Activated CD4-positive, alpha-beta memory T cell treated with anti-CD3 and anti-CD28 coated beads for 36 hours (primary cell): Measurements from ENCODE around the gene CRYBA4. TPM values are rescaled to one million over a fixed set of nuclear protein-coding genes. Genes with fewer than 3 reads are reported as not detected.

Experiments used
- CTCF ChIA-PET: fragments of 350-600 bp; sonication (Branson Sonifier 250); formaldehyde crosslinking; loops from one replicate; lab custom pipeline; 2021; ENCODE audit warnings: antibody characterized with exemption, inconsistent platforms; lab: Charles Lee
- POLR2A ChIA-PET: fragments of 350-600 bp; sonication (Branson Sonifier 250); formaldehyde crosslinking; loops from one replicate; lab custom pipeline; 2021; ENCODE audit warnings: antibody characterized with exemption; lab: Charles Lee
- DNase-seq: peaks from one replicate; pipeline ENCODE4 v3.0.0-alpha.2; 2020
- H3K27ac Mint-ChIP-seq: one replicate; pipeline ENCODE4 v1.8.0; 2021; ENCODE audit warnings: mixed read lengths
- H3K27me3 Mint-ChIP-seq: one replicate; pipeline ENCODE4 v1.8.0; 2021; ENCODE audit warnings: mixed read lengths
- H3K36me3 Mint-ChIP-seq: one replicate; pipeline ENCODE4 v1.8.0; 2021; ENCODE audit warnings: mixed read lengths
- H3K4me1 Mint-ChIP-seq: one replicate; pipeline ENCODE4 v1.8.0; 2021; ENCODE audit warnings: low read depth, mixed read lengths
- H3K4me3 Mint-ChIP-seq: one replicate; pipeline ENCODE4 v1.8.0; 2021; ENCODE audit warnings: mild to moderate bottlenecking, mixed read lengths
- H3K9me3 Mint-ChIP-seq: one replicate; pipeline ENCODE4 v1.8.0; 2021; ENCODE audit warnings: mixed read lengths
- intact Hi-C: fragments of 100-400 bp; cut with micrococcal nuclease; formaldehyde crosslinking; loops from one replicate; pipeline ENCODE4 v1.15.1; 2023
- total RNA-seq, 2 experiments: library from RNA; stranded (reverse); gene quantifications; one replicate each; pipeline ENCODE4 v1.2.3, GENCODE V29; 2021

CRYBA4 gene
- total RNA-seq, 2 experiments from 2014 or later: 0.36 TPM; not detected in 1

- CTCF ChIA-PET: interaction anchor here (0.6 to 1.3 kb wide), 5 partner anchors 15 to 180 kb away, joined by 3 to 4 read pairs (median 3); no protein-coding TSS in a partner anchor
- intact Hi-C loops: loop anchor here (1.0 kb wide), 1 partner anchor 8 kb away; no protein-coding TSS in a partner anchor
- POLR2A ChIA-PET: interaction anchor here (0.6 kb wide), 1 partner anchor 26 kb away, joined by 5 read pairs; no protein-coding TSS in a partner anchor
Measured at GRCh38 chr22:26656891-26657851, 35.4 kb downstream of the CRYBA4 start, which contains the start of gene MIAT. TSS of gene MIAT (plus strand) at chr22:26657588.

GRCh38 chr22:26658161-26658560, 36.4 kb downstream of the CRYBA4 start:
- POLR2A ChIA-PET: no interaction called here
- Mint-ChIP-seq H3K36me3 (peaks cover 1% of the 10 kb centered on the region), H3K27me3 (no peaks in the 10 kb centered on the region), H3K4me1 (peaks cover 28% of the 10 kb centered on the region), H3K4me3 (peak overlapping the region; percentile 95), H3K9me3 (no peaks in the 10 kb centered on the region), H3K27ac (peak overlapping the region; percentile 88)
- CTCF ChIA-PET: no interaction called here
- DNase-seq: no peak
- intact Hi-C loops: loop anchor here (2.0 kb wide), 1 partner anchor 175 kb away; the partner anchor contains the start of genes HPS4 and SRRD

More at GRCh38 chr22:26656891-26657851, 35.4 kb downstream of the CRYBA4 start, which contains the start of gene MIAT:
- peak within 1 kb of the TSS; percentile 88 for H3K27ac Mint-ChIP-seq
- peaks cover 25% of the 10 kb centered on the region for H3K4me1 Mint-ChIP-seq
- H3K4me3 Mint-ChIP-seq: peak within 1 kb of the TSS; percentile 95
- DNase-seq: peak; percentile 87
- no peaks in the 10 kb centered on the region for H3K27me3 Mint-ChIP-seq
- peaks cover 1% of the 10 kb centered on the region for H3K36me3 Mint-ChIP-seq
- no peaks in the 10 kb centered on the region for H3K9me3 Mint-ChIP-seq

- H3K4me1 Mint-ChIP-seq: peaks cover 34% of the 10 kb centered on the region
- H3K4me3 Mint-ChIP-seq: peak overlapping the region; percentile 95
- intact Hi-C loops: loop anchor here (1.0 to 2.0 kb wide), 2 partner anchors 12 to 176 kb away; partner anchors contain the start of genes HPS4 and SRRD
- ChIA-PET POLR2A (no interaction called here), CTCF (no interaction called here)
- peak; percentile 94 for DNase-seq
- H3K27me3 Mint-ChIP-seq: no peaks in the 10 kb centered on the region
- peaks cover 7% of the 10 kb centered on the region for H3K36me3 Mint-ChIP-seq
- no peaks in the 10 kb centered on the region for H3K9me3 Mint-ChIP-seq
- peak overlapping the region; percentile 88 for H3K27ac Mint-ChIP-seq
Measured at GRCh38 chr22:26658671-26659478, 37.1 kb downstream of the CRYBA4 start.

GRCh38 chr22:26660356-26660755, 38.6 kb downstream of the CRYBA4 start:
- no peak overlapping the region for H3K4me3 Mint-ChIP-seq

GRCh38 chr22:26660961-26661578, 39.3 kb downstream of the CRYBA4 start:
- POLR2A ChIA-PET: interaction anchor here (1.0 to 1.5 kb wide), 2 partner anchors 10 to 177 kb away, joined by 3 to 4 read pairs; partner anchors contain the start of genes HPS4 and SRRD
- intact Hi-C loops: no loop called here
- DNase-seq: no peak
- Mint-ChIP-seq H3K27ac (no peak overlapping the region), H3K36me3 (peaks cover 15% of the 10 kb centered on the region), H3K27me3 (no peaks in the 10 kb centered on the region), H3K4me1 (peaks cover 54% of the 10 kb centered on the region), H3K4me3 (no peak overlapping the region), H3K9me3 (no peaks in the 10 kb centered on the region)
- CTCF ChIA-PET: interaction anchor here (2.2 to 2.9 kb wide), 2 partner anchors 11 to 158 kb away, joined by 7 to 9 read pairs; no protein-coding TSS in a partner anchor

More at GRCh38 chr22:26660356-26660755, 38.6 kb downstream of the CRYBA4 start:
- CTCF ChIA-PET: interaction anchor here (2.9 kb wide), 1 partner anchor 10 kb away, joined by 9 read pairs; no protein-coding TSS in a partner anchor
- intact Hi-C loops: no loop called here
- no peaks in the 10 kb centered on the region for H3K27me3 Mint-ChIP-seq
- no peak overlapping the region for H3K27ac Mint-ChIP-seq
- POLR2A ChIA-PET: interaction anchor here (1.0 to 1.5 kb wide), 2 partner anchors 11 to 177 kb away, joined by 3 to 4 read pairs; partner anchors contain the start of genes HPS4 and SRRD
- peaks cover 13% of the 10 kb centered on the region for H3K36me3 Mint-ChIP-seq
- peaks cover 47% of the 10 kb centered on the region for H3K4me1 Mint-ChIP-seq
- no peaks in the 10 kb centered on the region for H3K9me3 Mint-ChIP-seq
- no peak for DNase-seq

- DNase-seq: no peak
- intact Hi-C loops: no loop called here
- no peak overlapping the region for H3K27ac Mint-ChIP-seq
- ChIA-PET POLR2A (no interaction called here), CTCF (interaction anchor here (0.7 to 4.6 kb wide), 6 partner anchors 9 to 159 kb away, joined by 3 to 28 read pairs (median 5); partner anchors contain the start of gene TFIP11)
- peaks cover 16% of the 10 kb centered on the region for H3K36me3 Mint-ChIP-seq
- peaks cover 63% of the 10 kb centered on the region for H3K4me1 Mint-ChIP-seq
- H3K9me3 Mint-ChIP-seq: no peaks in the 10 kb centered on the region
- no peaks in the 10 kb centered on the region for H3K27me3 Mint-ChIP-seq
- H3K4me3 Mint-ChIP-seq: no peak overlapping the region
Measured at GRCh38 chr22:26662160-26662559, 40.4 kb downstream of the CRYBA4 start.

- intact Hi-C loops: no loop called here
- POLR2A ChIA-PET: interaction anchor here (0.5 to 2.1 kb wide), 2 partner anchors 180 to 242 kb away, joined by 3 to 9 read pairs; partner anchors contain the start of genes HPS4 and SRRD
- Mint-ChIP-seq H3K9me3 (no peaks in the 10 kb centered on the region), H3K4me3 (no peak overlapping the region), H3K36me3 (peaks cover 21% of the 10 kb centered on the region), H3K27me3 (no peaks in the 10 kb centered on the region), H3K4me1 (peaks cover 60% of the 10 kb centered on the region), H3K27ac (peak overlapping the region; percentile 51)
- no peak for DNase-seq
- CTCF ChIA-PET: interaction anchor here (1.1 to 4.6 kb wide), 4 partner anchors 10 to 162 kb away, joined by 3 to 46 read pairs (median 18); no protein-coding TSS in a partner anchor
Measured at GRCh38 chr22:26663374-26663923, 41.7 kb downstream of the CRYBA4 start.

- no peaks in the 10 kb centered on the region for H3K27me3 Mint-ChIP-seq
- DNase-seq: no peak
- H3K27ac Mint-ChIP-seq: peak overlapping the region; percentile 92
- intact Hi-C loops: loop anchor here (1.0 kb wide), 2 partner anchors 8 to 9 kb away; partner anchors contain the start of gene MIAT
- no peaks in the 10 kb centered on the region for H3K9me3 Mint-ChIP-seq
- peaks cover 62% of the 10 kb centered on the region for H3K4me1 Mint-ChIP-seq
- peaks cover 20% of the 10 kb centered on the region for H3K36me3 Mint-ChIP-seq
- H3K4me3 Mint-ChIP-seq: peak overlapping the region; percentile 43
- ChIA-PET POLR2A (interaction anchor here (1.1 to 2.1 kb wide), 3 partner anchors 9 to 182 kb away, joined by 3 to 9 read pairs (median 3); partner anchors contain the start of genes HPS4 and SRRD), CTCF (interaction anchor here (0.6 to 4.6 kb wide), 22 partner anchors 8 to 268 kb away, joined by 3 to 46 read pairs (median 5); partner anchors contain the start of genes HPS4, SRRD, TFIP11 and TPST2)
Measured at GRCh38 chr22:26665813-26666231, 44.1 kb downstream of the CRYBA4 start.

- Mint-ChIP-seq H3K4me3 (no peak overlapping the region), H3K9me3 (no peaks in the 10 kb centered on the region), H3K4me1 (peaks cover 66% of the 10 kb centered on the region), H3K27ac (no peak overlapping the region), H3K27me3 (no peaks in the 10 kb centered on the region), H3K36me3 (peaks cover 20% of the 10 kb centered on the region)
- no peak for DNase-seq
- ChIA-PET CTCF (no interaction called here), POLR2A (no interaction called here)
- intact Hi-C loops: no loop called here
Measured at GRCh38 chr22:26667140-26667539, 45.4 kb downstream of the CRYBA4 start.

GRCh38 chr22:26669060-26669481, 47.3 kb downstream of the CRYBA4 start:
- Mint-ChIP-seq H3K9me3 (no peaks in the 10 kb centered on the region), H3K27me3 (no peaks in the 10 kb centered on the region), H3K36me3 (peaks cover 26% of the 10 kb centered on the region), H3K4me3 (no peak overlapping the region), H3K27ac (peak overlapping the region; percentile 65), H3K4me1 (peaks cover 69% of the 10 kb centered on the region)
- intact Hi-C loops: no loop called here
- POLR2A ChIA-PET: interaction anchor here (0.7 kb wide), 1 partner anchor 239 kb away, joined by 3 read pairs; no protein-coding TSS in a partner anchor
- CTCF ChIA-PET: interaction anchor here (0.6 to 0.9 kb wide), 2 partner anchors 9 to 10 kb away, joined by 3 read pairs; no protein-coding TSS in a partner anchor
- DNase-seq: no peak
